Fibroblast of skin of scalp (primary cell): Measurements from ENCODE around the gene RASGRF2.

Experiments
- DNase-seq: peaks from one replicate; pipeline ENCODE4 v3.0.0-alpha.2; 2013

RASGRF2 gene

GRCh38 chr5:81137833-81138232 lies 177.7 kb downstream of the RASGRF2 start:
- no peak for DNase-seq

GRCh38 chr5:81140441-81140840 lies 180.3 kb downstream of the RASGRF2 start:
- no peak for DNase-seq

- DNase-seq: peak; percentile 81
These were observed 180.8 kb downstream of the RASGRF2 start for GRCh38 chr5:81140943-81141342.

GRCh38 chr5:81142108-81142507 lies 181.9 kb downstream of the RASGRF2 start:
- no peak for DNase-seq

GRCh38 chr5:81145329-81145935 lies 185.3 kb downstream of the RASGRF2 start:
- no peak for DNase-seq

- no peak for DNase-seq
These were observed 185.9 kb downstream of the RASGRF2 start for GRCh38 chr5:81146031-81146430.

GRCh38 chr5:81147011-81147885 lies 187.1 kb downstream of the RASGRF2 start:
- no peak for DNase-seq

- no peak for DNase-seq
These were observed 187.9 kb downstream of the RASGRF2 start for GRCh38 chr5:81147886-81148571.

- peak; percentile 66 for DNase-seq
These were observed 191.4 kb downstream of the RASGRF2 start for GRCh38 chr5:81151546-81151945.

GRCh38 chr5:81154725-81155124 lies 194.6 kb downstream of the RASGRF2 start:
- no peak for DNase-seq

- no peak for DNase-seq
These were observed 196.6 kb downstream of the RASGRF2 start for GRCh38 chr5:81156732-81157131.

GRCh38 chr5:81161012-81161601 lies 200.9 kb downstream of the RASGRF2 start:
- DNase-seq: no peak

GRCh38 chr5:81162501-81162900 lies 202.3 kb downstream of the RASGRF2 start:
- DNase-seq: no peak

- DNase-seq: no peak
These were observed 203.5 kb downstream of the RASGRF2 start for GRCh38 chr5:81163651-81164050.

- peak; percentile 58 for DNase-seq
These were observed 204.3 kb downstream of the RASGRF2 start for GRCh38 chr5:81164476-81164875.

GRCh38 chr5:81164936-81165335 lies 204.8 kb downstream of the RASGRF2 start:
- peak; percentile 83 for DNase-seq

- DNase-seq: peak; percentile 70
These were observed 205.4 kb downstream of the RASGRF2 start for GRCh38 chr5:81165493-81166119.

- no peak for DNase-seq
These were observed 206.3 kb downstream of the RASGRF2 start for GRCh38 chr5:81166430-81166829.

- no peak for DNase-seq
These were observed 206.9 kb downstream of the RASGRF2 start for GRCh38 chr5:81167078-81167477.

- DNase-seq: no peak
These were observed 207.4 kb downstream of the RASGRF2 start for GRCh38 chr5:81167544-81167943.

- DNase-seq: no peak
These were observed 209.8 kb downstream of the RASGRF2 start for GRCh38 chr5:81169924-81170323.

- DNase-seq: no peak
These were observed 211.6 kb downstream of the RASGRF2 start for GRCh38 chr5:81171769-81172168.

- no peak for DNase-seq
These were observed 212.5 kb downstream of the RASGRF2 start for GRCh38 chr5:81172710-81173109.
